ENCODE measurements around the gene C3orf62.

DNA sequence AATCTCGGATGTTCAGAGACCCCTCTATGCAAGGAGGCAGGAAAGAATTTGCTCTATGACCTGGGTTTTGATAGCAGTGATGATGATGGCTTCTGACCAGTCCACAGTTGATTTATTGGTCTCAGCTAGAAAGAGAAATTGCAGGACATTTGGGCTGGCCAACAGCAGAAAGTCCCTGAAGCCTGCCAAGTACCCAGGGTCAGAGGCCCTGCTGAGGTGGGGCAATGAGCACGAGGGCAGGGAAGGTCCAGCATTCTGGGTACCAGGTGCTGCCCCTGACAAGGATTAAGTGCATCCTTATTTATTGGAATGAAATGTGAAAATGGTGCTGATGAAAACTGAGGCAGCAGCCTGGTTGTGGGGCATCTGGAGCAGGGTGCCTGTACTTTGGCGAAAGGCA lies 19.8 kb downstream of the C3orf62 start:
- TF ChIP-seq CTCF (IDR thresholded peaks at IDR 0.05), result no peak
- no peak for TF ChIP-seq EP300 (IDR thresholded peaks at IDR 0.05)
- no peak for TF ChIP-seq POLR2A (IDR thresholded peaks at IDR 0.05)

Measured in tibial nerve (tissue), 4 donors.